ENCODE results near the gene JAM2. TPM values are rescaled to one million over a fixed set of nuclear protein-coding genes. Genes with fewer than 3 reads are reported as not detected.

Gene JAM2
- total RNA-seq, 4 donors from 2014 or later, result 24.9 to 59.5 (median 38.2) TPM

- ATAC-seq, result no peak
- Histone ChIP-seq H3K36me3 (peaks cover 2 to 81% of the 10 kb centered on the region in 2 donors), H3K4me1 (no peaks in the 10 kb centered on the region), H3K27me3 (no peaks in the 10 kb centered on the region), H3K9me3 (no peaks in the 10 kb centered on the region), H3K4me3 (no peak overlapping the region), H3K27ac (no peak overlapping the region)
- TF ChIP-seq, protein P1, sequence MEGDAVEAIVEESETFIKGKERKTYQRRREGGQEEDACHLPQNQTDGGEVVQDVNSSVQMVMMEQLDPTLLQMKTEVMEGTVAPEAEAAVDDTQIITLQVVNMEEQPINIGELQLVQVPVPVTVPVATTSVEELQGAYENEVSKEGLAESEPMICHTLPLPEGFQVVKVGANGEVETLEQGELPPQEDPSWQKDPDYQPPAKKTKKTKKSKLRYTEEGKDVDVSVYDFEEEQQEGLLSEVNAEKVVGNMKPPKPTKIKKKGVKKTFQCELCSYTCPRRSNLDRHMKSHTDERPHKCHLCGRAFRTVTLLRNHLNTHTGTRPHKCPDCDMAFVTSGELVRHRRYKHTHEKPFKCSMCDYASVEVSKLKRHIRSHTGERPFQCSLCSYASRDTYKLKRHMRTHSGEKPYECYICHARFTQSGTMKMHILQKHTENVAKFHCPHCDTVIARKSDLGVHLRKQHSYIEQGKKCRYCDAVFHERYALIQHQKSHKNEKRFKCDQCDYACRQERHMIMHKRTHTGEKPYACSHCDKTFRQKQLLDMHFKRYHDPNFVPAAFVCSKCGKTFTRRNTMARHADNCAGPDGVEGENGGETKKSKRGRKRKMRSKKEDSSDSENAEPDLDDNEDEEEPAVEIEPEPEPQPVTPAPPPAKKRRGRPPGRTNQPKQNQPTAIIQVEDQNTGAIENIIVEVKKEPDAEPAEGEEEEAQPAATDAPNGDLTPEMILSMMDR (IDR thresholded peaks at IDR 0.05), result no peak
- TF ChIP-seq POLR2A (IDR thresholded peaks at IDR 0.05) (no peak), EP300 (IDR thresholded peaks at IDR 0.05) (no peak), POLR2AphosphoS5 (IDR thresholded peaks at IDR 0.05) (no peak)
- WGBS, 2 donors (ENCODE audit: low coverage in 1 of 2), result 89 to 100% methylated on average over 2 to 3 of the region's 3 CpGs
Observed at GRCh38 chr21:25760061-25760460, 121.0 kb downstream of the JAM2 start.

GRCh38 chr21:25760677-25761076 lies 121.6 kb downstream of the JAM2 start:
- no peak overlapping the region for H3K27ac ChIP-seq
- no peaks in the 10 kb centered on the region for H3K9me3 ChIP-seq
- no peak for TF ChIP-seq EP300 (IDR thresholded peaks at IDR 0.05)
- no peak for TF ChIP-seq POLR2AphosphoS5 (IDR thresholded peaks at IDR 0.05)
- TF ChIP-seq, protein P1 (IDR thresholded peaks at IDR 0.05), result no peak
- no peak for TF ChIP-seq POLR2A (IDR thresholded peaks at IDR 0.05)
- H3K4me3 ChIP-seq, result no peak overlapping the region
- peaks cover 2 to 81% of the 10 kb centered on the region in 2 donors for H3K36me3 ChIP-seq
- WGBS, 2 donors (ENCODE audit: low coverage in 1 of 2), result 69 to 100% methylated on average over 1 of the region's 1 CpG
- H3K4me1 ChIP-seq, result no peaks in the 10 kb centered on the region
- no peaks in the 10 kb centered on the region for H3K27me3 ChIP-seq
- no peak for ATAC-seq

GRCh38 chr21:25764065-25764464 lies 125.0 kb downstream of the JAM2 start:
- no peaks in the 10 kb centered on the region for H3K9me3 ChIP-seq
- H3K27me3 ChIP-seq, result no peaks in the 10 kb centered on the region
- no peak for ATAC-seq
- WGBS, 2 donors (ENCODE audit: low coverage in 1 of 2), result 92 to 95% methylated on average over 3 of the region's 3 CpGs
- TF ChIP-seq EP300 (IDR thresholded peaks at IDR 0.05) (no peak), POLR2AphosphoS5 (IDR thresholded peaks at IDR 0.05) (no peak), POLR2A (IDR thresholded peaks at IDR 0.05) (no peak)
- TF ChIP-seq, protein P1 (IDR thresholded peaks at IDR 0.05), result no peak
- H3K4me1 ChIP-seq, result no peaks in the 10 kb centered on the region
- no peak overlapping the region for H3K4me3 ChIP-seq
- H3K36me3 ChIP-seq, result peaks cover 2 to 86% of the 10 kb centered on the region in 2 donors
- no peak overlapping the region for H3K27ac ChIP-seq

Other genes with a start within 250 kb of the JAM2 start
- gene MRPL39, start 31.8 kb upstream of the JAM2 start, total RNA-seq, result 10 to 100 TPM; 17.0 to 37.4 (median 25.4) TPM
- gene ATP5PF, start 95.6 kb downstream of the JAM2 start, total RNA-seq, result 100 to 1,000 TPM; 108 to 158 (median 130) TPM
- 10 to 100 TPM; 17.0 to 30.0 (median 24.2) TPM for gene GABPA, start 95.7 kb downstream of the JAM2 start, total RNA-seq

All from gastroesophageal sphincter (tissue), 4 donors.